Activated CD8-positive, alpha-beta memory T cell treated with anti-CD3 and anti-CD28 coated beads, Interleukin-2, amount 50 U/mL, for 24 hours (primary cell): ENCODE data around the gene COPS3.
"Not testable (repeated sequence)": the region's sequence is repeated elsewhere in the genome, so short reads cannot be mapped to it uniquely, and the experiment has no call there.

Source experiments
- DNase-seq: peaks from one replicate; pipeline ENCODE4 v3.0.0-alpha.2; 2020; ENCODE audit errors: extremely low read depth

The COPS3 gene

GRCh38 chr17:17301659-17302058 is 20.6 kb upstream of the COPS3 start:
- not testable (repeated sequence) for DNase-seq

DNA sequence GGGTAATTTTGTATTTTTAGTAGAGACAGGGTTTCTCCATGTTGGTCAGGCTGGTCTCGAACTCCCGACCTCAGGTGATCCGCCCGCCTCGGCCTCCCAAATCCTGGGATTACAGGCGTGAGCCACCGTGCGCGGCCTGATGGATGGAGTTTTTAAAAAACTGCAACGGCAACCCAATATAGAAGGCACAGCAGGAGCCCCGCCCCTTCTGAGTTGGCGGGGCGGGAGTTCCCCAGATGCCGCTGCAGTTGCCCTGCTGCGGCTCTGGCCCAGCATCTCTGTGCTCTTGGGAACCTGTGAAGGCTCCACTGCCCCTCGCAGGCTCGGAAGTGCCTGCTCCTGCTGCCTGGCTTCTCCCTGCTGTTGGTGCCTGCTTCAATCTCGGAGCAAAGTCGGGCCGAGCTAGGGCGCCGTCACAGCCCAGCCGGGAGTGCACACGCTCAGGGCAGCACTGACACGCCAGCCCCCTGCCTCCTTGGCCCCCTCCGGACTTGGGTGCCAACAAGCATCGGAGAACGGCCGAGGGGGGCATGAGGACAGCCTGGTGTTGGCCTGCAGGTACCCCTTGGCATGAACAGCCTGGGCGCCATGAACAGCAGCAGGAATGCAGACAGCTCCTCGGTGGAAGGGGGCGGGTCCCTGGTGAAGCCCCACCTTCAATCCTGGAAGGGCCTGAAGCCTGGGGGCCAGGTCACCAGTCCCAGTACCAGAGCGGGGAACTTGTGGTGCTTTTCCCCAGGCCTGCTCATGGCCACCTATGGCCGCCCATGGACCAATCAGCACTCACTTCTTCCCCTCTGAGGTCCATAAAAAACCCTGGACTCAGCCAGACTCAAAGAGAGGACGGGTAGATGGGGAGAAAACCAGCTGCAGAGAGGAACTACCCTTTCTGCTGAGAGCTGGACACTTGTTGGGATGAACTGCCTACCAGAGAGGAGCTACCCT is 19.9 kb upstream of the COPS3 start:
- DNase-seq: no peak

DNA sequence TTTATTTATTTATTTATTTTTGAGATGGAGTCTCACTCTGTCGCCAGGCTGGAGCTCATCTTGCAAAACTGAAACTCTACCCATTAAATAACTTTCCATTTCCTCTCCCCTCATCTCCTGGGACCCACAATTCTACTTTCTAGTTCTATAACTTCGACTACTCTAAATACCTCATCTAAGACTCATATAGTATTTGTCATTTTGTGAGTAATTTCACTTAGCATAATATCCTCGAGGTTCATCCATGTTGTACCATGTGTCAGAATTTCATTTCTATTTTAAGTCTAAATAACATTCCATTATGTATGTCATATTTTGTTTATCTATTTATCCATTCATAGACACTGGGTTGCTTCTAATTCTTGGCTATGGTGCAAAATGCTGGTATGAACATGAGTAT is 17.1 kb upstream of the COPS3 start:
- DNase-seq: no peak

DNA sequence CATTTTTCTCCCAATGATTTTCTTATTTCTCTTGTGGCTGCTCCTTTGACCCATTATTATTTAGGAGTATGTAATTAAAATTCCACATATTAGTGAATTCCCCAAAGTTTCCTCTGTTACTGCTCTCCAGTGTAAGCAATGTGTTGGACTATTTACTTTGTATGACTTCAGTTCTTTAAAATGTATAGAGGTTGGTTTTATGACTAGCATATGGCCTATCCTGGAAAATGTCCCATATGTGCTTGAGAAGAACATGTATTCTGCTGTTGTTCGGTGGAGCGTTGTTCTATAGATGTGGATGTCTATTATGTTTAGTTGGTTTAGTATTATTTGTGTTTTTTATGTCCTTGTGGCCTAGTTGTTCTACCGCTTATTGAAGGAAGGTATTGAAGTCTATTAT is 16.2 kb upstream of the COPS3 start:
- DNase-seq: no peak

DNA sequence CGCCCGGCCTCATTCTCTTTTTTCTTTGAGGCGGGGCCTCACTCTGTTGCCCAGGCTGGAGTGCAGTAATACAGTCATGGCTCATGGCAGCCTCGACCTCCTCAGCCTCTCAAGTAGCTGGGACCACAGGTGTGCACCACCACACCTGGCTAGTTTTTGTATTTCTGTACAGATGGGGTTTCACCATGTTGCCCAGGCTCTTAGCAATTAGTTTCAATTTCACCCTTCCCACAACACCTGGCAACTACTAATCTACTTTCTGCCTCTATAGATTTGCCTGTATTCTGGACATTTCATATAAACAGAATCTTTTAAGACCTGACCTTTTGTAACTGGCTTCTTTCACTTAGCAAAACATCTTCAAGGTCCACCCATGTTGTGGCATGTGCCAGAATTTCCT is 14.1 kb upstream of the COPS3 start:
- no peak for DNase-seq

DNA sequence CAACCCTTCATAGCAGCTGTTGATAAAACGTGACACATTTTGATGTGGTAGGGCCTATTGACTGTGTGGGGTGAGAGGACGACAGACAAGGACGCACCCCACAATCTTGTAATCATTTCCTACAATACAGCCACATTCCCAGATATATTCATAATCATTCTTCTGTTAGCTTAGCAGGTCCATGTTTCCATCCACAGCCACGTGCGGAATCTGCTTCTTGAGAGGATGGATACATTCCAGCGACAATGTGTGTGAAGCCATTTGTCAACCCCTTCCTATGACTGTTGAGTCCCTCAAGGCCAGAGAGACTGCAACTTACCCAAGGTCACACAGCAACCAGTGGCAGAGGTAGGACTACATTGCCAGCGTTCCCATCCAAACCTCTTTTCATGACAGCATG is 8.7 kb upstream of the COPS3 start:
- no peak for DNase-seq

DNA sequence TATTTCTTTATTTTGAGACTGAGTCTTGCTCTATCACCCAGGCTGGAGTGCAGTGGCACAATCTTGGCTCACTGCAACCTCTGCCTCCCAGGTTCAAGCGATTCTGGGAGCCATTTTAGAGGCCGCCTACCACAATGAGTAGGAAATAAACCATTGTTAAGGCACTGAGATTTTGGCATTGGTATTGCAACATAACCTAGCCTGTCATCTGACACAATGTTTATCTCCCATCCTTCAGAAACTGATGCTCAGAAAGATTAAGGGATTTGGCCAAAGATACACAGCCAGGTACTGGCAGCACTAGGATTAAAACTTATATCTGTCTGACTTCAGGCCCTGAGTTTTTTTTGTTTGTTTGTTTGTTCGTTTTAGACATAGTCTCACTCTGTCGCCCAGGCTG is 8.0 kb upstream of the COPS3 start:
- DNase-seq: no peak

GRCh38 chr17:17285951-17286350 is 4.9 kb upstream of the COPS3 start:
- no peak for DNase-seq

DNA sequence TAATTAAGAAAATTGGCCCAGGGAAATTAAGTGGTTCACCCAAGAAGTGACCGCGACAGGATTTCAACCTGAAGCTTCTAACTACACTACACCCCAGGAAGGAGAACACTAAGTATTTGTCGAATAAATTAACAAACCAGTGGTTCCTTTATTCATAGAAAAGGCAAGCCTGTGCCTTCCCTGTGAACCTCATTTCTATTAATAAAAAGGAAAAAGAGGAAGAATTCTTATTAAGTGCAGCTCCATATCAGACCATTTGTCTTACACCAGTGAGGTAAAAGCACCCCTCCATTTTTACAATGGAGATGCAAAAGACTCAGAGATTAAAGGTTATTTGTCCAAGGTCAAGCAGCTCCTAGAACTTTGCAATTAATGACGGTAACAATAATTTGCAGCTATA is 1.7 kb downstream of the COPS3 start:
- no peak for DNase-seq

GRCh38 chr17:17277431-17277830 is 3.6 kb downstream of the COPS3 start:
- not testable (repeated sequence) for DNase-seq

DNA sequence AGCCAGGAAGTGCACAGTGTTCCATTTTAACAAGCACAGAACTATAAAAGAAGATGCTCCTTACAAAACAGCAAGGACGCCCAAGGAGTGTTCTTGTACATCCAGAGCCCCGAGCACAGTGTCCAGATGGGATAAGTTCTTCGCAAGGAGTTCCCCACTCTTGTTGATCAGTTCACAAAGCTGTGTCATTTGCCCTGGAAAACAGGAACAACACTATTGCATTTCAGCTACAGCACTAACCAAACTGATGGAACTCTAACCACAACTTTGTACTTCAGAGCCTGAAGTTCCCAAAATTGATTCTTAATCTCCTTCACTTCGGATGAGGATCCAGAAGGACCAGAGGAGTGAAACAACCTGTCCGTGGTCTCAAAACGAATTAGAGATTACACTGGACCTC is 5.1 kb downstream of the COPS3 start:
- no peak for DNase-seq

DNA sequence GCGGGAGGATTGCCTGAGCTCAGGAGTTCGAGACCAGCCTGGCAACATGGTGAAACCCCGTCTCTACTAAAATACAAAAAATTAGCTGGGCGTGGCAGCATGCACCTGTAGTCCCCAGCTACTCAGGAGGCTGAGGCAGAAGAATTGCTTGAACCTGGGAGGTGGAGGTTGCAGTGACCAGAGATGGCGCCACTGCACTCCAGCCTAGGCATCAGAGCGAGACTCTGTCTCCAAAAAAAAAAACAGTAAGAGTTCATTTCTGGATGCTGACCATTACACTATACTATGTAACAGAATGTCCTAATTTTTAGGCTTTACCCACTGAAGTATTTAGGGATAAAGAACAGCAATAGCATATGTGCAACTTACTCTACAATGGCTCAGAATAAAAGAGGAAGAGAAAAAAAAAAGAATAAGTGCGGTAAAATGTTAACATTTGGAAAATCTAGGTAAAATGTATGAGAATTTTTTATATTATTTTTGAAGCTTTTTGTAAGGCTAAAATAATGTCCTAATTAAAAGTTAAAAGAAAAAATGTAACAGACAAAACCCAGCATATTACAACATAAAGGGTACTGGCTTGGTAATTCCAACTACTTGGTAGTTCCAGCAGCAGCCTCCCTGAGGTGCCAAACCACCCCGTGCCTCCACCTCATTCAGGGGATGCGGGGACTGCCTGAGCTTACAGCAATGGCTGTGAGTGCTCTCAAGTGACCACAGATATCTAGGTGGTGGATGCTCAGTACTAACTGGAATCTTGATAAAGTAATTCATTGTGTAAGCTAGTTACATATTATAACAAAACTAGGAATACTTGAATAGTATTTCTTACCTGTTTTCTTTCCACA is 10.9 kb downstream of the COPS3 start:
- no peak for DNase-seq

GRCh38 chr17:17264430-17264829 is 16.6 kb downstream of the COPS3 start:
- DNase-seq: no peak

DNA sequence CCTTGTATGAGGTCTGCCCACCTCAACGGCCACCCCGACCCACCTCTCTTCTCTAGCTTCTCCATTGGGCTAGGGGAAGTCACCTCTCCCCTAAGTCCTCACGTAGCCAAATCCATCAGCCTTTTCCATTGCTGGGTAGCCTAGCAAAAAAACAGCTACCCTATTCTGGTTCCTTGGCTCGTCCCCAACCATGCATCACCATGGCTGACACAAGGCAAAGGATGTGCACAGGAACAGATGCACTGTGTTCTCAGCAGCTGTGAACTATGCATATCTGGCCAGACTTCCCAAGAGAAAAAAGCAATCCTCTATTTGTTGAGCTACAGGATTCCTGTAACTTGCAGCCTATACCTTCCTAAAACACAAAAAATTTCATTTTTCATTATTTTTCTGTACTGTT is 22.0 kb downstream of the COPS3 start:
- DNase-seq: no peak

- DNase-seq: no peak
Measured at GRCh38 chr17:17258011-17258410, 23.0 kb downstream of the COPS3 start.

DNA sequence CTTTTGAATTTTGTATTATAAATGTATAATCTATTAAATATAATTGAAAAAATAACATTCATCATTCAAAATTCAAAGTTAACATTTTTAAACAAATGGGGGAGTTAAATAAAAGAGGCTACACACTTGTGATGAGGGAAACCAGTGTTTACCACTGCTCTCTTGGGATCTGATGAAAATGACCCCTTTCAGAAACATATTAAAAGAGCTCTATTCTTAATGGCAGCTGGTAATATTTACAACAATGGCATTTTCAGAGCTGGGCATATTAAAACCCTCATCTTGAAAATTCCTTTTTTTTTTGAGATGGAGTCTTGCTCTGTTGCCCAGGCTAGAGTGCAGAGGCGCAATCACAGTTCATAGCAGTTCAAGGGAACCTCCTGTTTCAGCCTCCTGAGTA is 24.7 kb downstream of the COPS3 start:
- no peak for DNase-seq

GRCh38 chr17:17255689-17256088 is 25.4 kb downstream of the COPS3 start:
- not testable (repeated sequence) for DNase-seq

- no peak for DNase-seq
Measured at GRCh38 chr17:17254036-17254435, 27.0 kb downstream of the COPS3 start.

DNA sequence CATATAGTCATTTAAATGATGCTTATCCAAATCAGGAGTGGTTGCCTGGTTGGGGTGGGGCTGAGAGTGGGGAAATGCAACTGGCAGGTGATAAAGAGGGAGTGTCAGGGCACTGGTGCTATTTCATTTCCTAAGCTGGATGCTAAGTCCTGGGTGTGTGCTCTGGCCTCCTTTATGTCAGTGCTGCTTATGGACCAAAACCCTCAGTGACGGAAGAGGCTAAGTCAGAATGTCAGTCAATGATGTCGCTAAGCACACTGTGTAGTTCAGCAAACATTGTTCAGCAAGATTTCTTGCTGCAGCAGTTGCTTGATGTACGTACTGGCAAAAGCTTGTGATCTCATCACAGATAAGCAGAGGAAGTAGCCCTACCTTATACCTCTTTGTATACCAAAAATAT is 27.6 kb downstream of the COPS3 start:
- DNase-seq: no peak

DNA sequence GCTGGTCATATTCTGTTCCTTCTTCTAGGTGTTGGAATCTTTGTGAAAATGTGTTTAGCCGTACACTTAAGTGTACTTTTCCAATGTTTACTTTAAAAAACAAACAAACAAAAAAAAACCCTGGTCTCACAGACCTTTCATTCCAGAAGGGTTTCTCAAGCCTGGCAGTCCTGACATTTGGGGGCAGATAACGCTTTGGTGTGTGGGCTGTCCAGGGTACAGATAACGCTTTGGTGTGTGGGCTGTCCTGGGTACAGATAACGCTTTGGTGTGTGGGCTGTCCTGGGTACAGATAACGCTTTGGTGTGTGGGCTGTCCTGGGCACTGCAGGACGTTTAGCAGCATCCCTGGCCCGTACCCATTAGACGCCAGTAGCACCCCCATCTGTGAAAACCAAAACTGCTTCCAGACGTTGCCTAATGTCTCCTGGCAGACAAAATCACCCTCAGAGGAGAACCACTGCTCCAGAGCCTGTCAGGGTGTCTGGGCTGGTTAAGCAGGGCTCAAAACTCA is 28.8 kb downstream of the COPS3 start:
- DNase-seq: no peak

DNA sequence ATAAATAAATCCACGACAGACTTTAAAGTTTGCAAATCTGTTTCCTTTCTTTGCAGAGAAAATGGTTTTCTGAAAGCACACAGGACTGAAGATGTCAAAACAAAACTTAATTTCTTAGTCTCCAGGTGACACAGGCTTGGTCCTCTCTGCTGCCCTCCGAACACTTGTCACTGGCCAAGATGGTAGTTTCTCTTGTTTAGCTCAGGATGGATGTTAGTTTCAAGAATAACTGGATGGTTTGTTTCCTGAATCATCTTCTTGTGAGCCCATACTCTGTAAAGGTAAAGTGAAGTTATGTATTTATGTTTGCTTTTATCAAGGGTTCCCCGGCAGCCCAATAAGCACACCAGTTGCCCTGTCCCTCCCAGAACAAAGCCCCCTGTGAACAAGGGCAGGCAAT is 34.2 kb downstream of the COPS3 start:
- DNase-seq: no peak

GRCh38 chr17:17243163-17243562 is 37.9 kb downstream of the COPS3 start:
- DNase-seq: no peak

- no peak for DNase-seq
Measured at GRCh38 chr17:17242246-17242645, 38.8 kb downstream of the COPS3 start.
